NB4 (cell line): ENCODE measurements around the gene PEX5.

ENCODE experiments used
- DNase-seq: peaks from one replicate; pipeline ENCODE4 v3.0.0; 2010; ENCODE audit warnings: low read depth
- H3K4me3 ChIP-seq: one replicate; pipeline ENCODE4 v1.5.1; 2011; ENCODE audit warnings: mild to moderate bottlenecking, low read depth, low read length, moderate library complexity
- CTCF ChIP-seq: IDR thresholded peaks from one replicate; pipeline ENCODE4 v1.5.1; 2012; ENCODE audit warnings: low read depth, low read length
- MYC ChIP-seq: IDR thresholded peaks from 2 replicates; pipeline ENCODE4 v1.6.1; 2011; ENCODE audit warnings: low read depth, low read length
- POLR2A ChIP-seq: IDR thresholded peaks from 2 replicates; pipeline ENCODE4 v1.6.1; 2011; ENCODE audit warnings: mild to moderate bottlenecking; ENCODE audit not compliant: insufficient read length; ENCODE audit errors: extremely low read depth
- TF ChIP-seq, protein P1 (sequence below): IDR thresholded peaks from 2 replicates; pipeline ENCODE4 v1.6.1; 2011; ENCODE audit warnings: low read depth, low read length

Gene PEX5

GRCh38 chr12:7189398-7190267, at the start of gene PEX5:
Gene PEX5 (plus strand): TSS chr12:7189686. CDS start chr12:7190378, 692 bp downstream.
- peak; percentile 94 for DNase-seq
- H3K4me3 ChIP-seq = peak within 1 kb of the TSS; percentile 71
- TF ChIP-seq MYC (peak; percentile 8; the same call in 1 of the 2 replicates), CTCF (no peak), POLR2A (peak; percentile 37)
- TF ChIP-seq, protein P1, sequence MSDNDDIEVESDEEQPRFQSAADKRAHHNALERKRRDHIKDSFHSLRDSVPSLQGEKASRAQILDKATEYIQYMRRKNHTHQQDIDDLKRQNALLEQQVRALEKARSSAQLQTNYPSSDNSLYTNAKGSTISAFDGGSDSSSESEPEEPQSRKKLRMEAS = peak; percentile 30

- TF ChIP-seq, protein P1 = no peak
- TF ChIP-seq POLR2A = no peak
- no peak for TF ChIP-seq MYC
- TF ChIP-seq CTCF = no peak
- H3K4me3 ChIP-seq = no peak overlapping the region
- DNase-seq = no peak
These were observed 48.0 kb upstream of the PEX5 start for GRCh38 chr12:7141351-7142005.

GRCh38 chr12:7142056-7142644, 47.3 kb upstream of the PEX5 start:
- peak; percentile 68 for DNase-seq

DNA sequence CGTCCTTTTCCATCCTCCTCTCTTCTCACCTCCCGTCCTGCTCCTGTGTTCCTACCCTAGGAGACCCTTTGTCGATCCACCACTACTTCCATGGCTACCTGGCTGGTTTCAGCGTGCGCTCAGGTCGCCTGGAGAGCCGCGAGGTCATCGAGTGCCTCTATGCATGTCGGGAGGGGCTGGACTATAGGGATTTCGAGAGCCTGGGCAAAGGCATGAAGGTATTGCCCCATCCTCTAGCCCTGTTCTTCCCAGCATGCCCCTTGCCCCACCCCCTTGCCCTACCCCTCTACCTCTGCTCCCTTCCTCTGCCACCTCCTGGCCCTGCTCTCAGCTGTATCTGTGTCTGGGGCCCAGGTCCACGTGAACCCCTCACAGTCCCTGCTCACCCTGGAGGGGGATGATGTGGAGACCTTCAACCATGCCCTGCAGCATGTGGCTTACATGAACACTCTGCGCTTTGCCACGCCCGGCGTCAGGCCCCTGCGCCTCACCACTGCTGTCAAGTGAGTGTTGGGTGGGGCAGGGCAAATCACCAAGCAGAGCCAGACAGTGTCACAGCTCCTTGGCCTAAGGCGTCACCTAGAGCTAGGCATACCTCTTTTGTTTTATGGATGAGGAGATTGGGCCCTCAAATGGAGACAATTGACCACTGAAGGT, 46.5 kb upstream of the PEX5 start:
- H3K4me3 ChIP-seq = no peak overlapping the region
- TF ChIP-seq, protein P1 = no peak
- no peak for TF ChIP-seq CTCF
- no peak for TF ChIP-seq MYC
- TF ChIP-seq POLR2A = no peak
- DNase-seq = no peak

More at GRCh38 chr12:7142056-7142644, 47.3 kb upstream of the PEX5 start:
- H3K4me3 ChIP-seq = no peak overlapping the region
- TF ChIP-seq, protein P1 = no peak
- peak; percentile 87 for TF ChIP-seq CTCF

DNA sequence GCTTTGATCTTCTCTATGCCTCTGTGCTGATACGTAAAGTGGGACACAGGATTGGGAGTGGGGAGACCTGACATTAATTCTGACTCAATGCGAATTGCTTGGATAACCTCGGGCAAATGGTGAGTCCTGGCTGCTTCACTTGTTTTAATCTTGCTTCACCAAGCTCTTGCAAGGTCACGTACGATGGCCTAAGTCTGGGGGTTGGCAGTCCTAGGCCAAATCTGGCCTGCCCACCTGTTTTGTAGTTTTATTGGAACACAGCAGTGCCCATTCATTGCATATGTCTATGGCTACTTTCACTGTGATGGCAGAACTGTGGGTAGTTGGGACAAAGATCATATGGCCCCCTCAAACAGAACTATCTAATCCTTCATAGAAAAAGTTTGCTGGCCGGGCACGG, 45.9 kb upstream of the PEX5 start:
- TF ChIP-seq MYC (no peak), POLR2A (no peak), CTCF (no peak)
- TF ChIP-seq, protein P1 = no peak
- no peak overlapping the region for H3K4me3 ChIP-seq
- DNase-seq = no peak
